ENCODE results near the gene NAA16. TPM values are rescaled to one million over a fixed set of nuclear protein-coding genes. Genes with fewer than 3 reads are reported as not detected.

Gene NAA16
- total RNA-seq, 2 donors from 2014 or later, result 16.0 to 29.9 TPM

DNA sequence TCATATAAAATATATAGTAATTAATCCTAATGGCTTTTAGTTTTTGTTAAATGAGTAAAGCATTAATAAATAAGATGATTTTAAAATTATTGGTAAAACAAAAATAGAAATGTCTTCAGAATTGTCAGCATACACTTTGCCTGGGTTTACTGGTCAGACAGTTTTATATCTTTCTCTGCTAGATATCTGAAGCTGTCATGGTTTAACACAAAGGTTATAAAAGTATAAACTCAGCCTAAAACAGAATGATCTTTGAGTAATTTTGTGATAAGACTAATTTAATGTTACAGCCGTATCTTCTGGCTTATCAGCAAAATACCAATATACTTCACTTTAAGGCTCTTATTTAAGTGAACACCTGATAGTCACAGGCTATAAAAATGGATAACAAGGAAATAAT is 17.8 kb upstream of the NAA16 start:
- no peak overlapping the region for H3K4me3 Mint-ChIP-seq
- H3K27me3 Mint-ChIP-seq, result no peaks in the 10 kb centered on the region
- no peaks in the 10 kb centered on the region for H3K9me3 Mint-ChIP-seq
- no peak for ATAC-seq (replicated peaks)
- no peak overlapping the region for H3K27ac Mint-ChIP-seq
- H3K36me3 Mint-ChIP-seq (ENCODE audit: low read depth), result no peaks in the 10 kb centered on the region
- H3K4me1 Mint-ChIP-seq, result no peaks in the 10 kb centered on the region

DNA sequence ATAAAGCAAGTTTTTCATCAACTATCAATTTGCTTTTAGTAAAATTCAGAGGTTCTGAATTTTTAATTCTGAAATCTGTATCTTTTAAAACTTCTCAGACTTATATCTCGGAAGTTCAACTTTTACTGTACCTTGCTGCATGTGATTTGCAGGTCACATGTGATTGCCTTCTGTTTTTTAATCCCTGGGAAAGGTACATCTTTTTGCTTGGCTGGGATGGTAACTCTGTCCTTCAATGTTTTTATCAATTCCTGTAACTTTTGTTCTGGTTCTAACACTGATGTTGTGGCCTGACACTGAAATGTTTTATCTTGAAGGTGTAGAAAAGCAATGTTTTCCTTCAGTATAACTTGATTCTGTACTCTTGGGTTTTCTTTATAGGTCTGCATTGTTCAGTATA is 16.2 kb upstream of the NAA16 start:
- no peak overlapping the region for H3K27ac Mint-ChIP-seq
- H3K4me1 Mint-ChIP-seq, result no peaks in the 10 kb centered on the region
- no peaks in the 10 kb centered on the region for H3K9me3 Mint-ChIP-seq
- H3K4me3 Mint-ChIP-seq, result no peak overlapping the region
- no peak for ATAC-seq (replicated peaks)
- peaks cover 3% of the 10 kb centered on the region for H3K27me3 Mint-ChIP-seq
- no peaks in the 10 kb centered on the region for H3K36me3 Mint-ChIP-seq (ENCODE audit: low read depth)

DNA sequence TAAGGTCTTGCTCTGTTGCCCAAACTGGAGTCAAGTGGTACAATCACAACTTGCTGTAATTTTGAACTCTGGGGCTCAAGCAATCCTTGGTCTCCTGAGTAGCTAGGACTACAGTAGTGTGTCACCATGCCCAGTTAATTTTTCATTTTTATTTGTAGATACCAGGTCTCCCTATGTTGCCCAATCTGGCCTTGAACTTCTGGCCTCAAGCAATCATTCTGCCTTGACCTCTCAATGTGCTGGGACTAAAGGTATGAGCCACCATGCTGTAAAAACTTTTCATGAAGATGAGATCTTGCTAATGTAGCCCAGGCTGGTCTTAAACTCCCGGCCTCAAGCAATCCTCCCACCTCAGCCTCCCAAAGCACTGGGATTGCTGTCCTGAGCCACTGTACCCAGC is 15.1 kb upstream of the NAA16 start:
- no peak for ATAC-seq (replicated peaks)
- Mint-ChIP-seq H3K9me3 (no peaks in the 10 kb centered on the region), H3K27me3 (peaks cover 3% of the 10 kb centered on the region), H3K36me3 (ENCODE audit: low read depth) (no peaks in the 10 kb centered on the region), H3K4me1 (no peaks in the 10 kb centered on the region), H3K4me3 (no peak overlapping the region), H3K27ac (no peak overlapping the region)

DNA sequence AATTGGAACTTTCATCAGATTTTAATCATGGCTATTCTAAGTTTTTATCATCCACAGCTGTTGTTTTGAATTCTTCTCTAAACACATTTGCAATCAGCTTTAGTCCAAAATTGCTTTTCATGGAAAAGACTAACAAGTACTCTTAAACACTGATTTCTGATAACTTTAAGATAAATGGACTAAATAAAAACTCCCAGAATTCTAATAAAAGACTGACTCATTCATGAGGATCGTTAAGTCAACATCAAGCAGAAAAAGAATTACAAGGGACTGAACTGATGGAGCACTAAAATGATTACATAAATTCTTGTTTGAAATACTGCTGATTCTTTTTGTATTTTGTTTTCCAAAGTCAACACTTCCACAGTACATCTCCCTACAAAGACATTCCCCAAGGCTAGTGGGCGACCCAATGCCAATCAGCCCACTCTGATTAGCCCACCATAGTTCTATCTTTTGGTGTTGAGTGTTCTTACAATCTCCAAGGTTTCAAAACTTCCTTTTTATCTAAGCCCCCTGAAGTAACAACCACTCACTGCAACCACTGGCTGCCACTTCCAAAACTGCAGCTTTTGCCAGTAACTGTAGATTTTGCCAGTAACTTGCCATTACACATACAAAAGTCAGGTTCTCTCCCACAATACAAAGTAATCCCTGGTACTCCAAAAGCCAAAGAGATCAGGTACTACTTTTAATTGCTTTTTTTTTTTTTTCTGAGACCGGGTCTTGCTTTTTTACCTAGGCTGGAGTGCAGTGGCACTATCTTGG is 14.0 kb upstream of the NAA16 start:
- Mint-ChIP-seq H3K27me3 (peaks cover 3% of the 10 kb centered on the region), H3K36me3 (ENCODE audit: low read depth) (no peaks in the 10 kb centered on the region), H3K4me1 (no peaks in the 10 kb centered on the region), H3K4me3 (no peak overlapping the region), H3K9me3 (no peaks in the 10 kb centered on the region), H3K27ac (no peak overlapping the region)
- no peak for ATAC-seq (replicated peaks)

DNA sequence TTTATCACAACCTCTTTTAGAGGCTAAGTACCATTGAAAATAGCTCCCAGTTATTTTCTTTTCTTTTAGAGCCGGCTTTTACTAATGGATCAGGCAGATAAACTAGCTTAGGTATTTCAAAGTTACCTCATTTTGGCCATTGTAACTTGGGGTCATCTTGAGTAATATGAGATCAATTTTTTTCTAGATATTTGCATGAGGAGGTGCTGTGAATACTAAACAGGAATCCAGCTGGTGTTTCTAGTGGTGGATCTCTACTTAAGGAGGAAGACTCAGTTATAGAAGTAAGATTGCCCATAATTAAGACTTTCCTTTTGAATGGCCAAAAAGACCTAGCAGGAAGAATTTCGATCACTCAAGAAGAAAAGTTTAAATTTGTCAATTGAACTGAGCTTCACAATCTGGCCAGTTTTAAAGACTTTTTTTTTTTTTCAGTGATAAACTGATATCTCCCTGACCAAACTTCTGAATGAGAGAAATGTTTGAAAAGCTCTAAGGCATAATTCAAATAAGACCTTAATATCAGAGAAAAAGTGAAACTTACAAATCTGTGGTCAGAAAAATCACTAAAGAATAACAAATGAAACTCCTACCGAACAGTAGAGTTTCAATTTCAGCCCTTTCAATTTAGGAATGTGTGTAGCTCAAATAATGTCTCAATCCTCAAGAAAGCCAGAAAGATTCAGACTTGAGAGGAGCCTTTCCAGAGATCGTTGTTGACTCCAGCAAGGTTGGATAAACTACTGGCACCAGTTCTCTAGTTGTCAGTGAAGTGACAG is 11.6 kb upstream of the NAA16 start:
- Mint-ChIP-seq H3K27ac (no peak overlapping the region), H3K4me1 (no peaks in the 10 kb centered on the region), H3K36me3 (ENCODE audit: low read depth) (no peaks in the 10 kb centered on the region), H3K9me3 (no peaks in the 10 kb centered on the region), H3K27me3 (peaks cover 3% of the 10 kb centered on the region), H3K4me3 (no peak overlapping the region)
- ATAC-seq (replicated peaks), result no peak

DNA sequence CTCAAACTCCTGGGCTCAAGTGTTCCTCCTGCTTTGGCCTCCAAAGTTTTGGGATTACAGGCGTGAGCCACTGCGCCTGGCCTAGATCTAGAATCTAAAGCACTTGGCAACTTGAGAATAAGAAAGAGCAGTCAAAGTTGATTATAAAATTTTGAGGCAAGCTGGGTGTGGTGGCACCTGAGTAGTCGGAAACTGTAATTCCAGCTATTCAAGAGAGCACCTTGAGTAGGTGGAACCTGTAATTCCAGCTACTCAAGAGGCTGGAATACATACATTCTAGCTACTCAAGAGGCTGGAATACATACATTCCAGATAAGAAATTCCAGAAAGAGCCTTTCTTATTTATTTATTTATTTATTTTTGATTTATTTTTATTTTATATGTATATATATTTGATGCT is 8.3 kb upstream of the NAA16 start:
- Mint-ChIP-seq H3K9me3 (no peaks in the 10 kb centered on the region), H3K27me3 (peaks cover 7% of the 10 kb centered on the region), H3K27ac (no peak overlapping the region), H3K4me1 (no peaks in the 10 kb centered on the region), H3K4me3 (no peak overlapping the region), H3K36me3 (ENCODE audit: low read depth) (no peaks in the 10 kb centered on the region)
- no peak for ATAC-seq (replicated peaks)

DNA sequence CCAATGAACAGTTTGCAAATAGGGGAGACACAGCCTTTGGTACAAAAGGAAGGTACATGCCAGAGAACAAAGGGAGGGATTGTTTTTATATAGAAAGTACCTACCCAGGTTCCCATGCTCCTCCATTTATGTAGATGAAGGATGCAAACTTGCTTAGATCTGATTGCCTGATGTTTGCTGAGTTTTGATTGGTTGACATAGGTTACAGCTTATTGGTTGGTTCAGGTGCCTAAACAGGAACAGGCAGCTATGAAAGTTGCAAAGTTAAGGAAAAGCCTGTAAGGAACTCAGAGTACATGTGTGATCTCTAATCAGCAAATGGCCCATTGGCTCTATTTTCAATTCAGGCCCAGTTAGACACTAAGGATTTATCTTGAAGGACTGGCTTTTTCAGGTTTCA is 6.5 kb upstream of the NAA16 start:
- Mint-ChIP-seq H3K9me3 (no peaks in the 10 kb centered on the region), H3K27ac (no peak overlapping the region), H3K4me1 (no peaks in the 10 kb centered on the region), H3K4me3 (no peak overlapping the region), H3K36me3 (ENCODE audit: low read depth) (no peaks in the 10 kb centered on the region), H3K27me3 (peaks cover 4% of the 10 kb centered on the region)
- no peak for ATAC-seq (replicated peaks)

DNA sequence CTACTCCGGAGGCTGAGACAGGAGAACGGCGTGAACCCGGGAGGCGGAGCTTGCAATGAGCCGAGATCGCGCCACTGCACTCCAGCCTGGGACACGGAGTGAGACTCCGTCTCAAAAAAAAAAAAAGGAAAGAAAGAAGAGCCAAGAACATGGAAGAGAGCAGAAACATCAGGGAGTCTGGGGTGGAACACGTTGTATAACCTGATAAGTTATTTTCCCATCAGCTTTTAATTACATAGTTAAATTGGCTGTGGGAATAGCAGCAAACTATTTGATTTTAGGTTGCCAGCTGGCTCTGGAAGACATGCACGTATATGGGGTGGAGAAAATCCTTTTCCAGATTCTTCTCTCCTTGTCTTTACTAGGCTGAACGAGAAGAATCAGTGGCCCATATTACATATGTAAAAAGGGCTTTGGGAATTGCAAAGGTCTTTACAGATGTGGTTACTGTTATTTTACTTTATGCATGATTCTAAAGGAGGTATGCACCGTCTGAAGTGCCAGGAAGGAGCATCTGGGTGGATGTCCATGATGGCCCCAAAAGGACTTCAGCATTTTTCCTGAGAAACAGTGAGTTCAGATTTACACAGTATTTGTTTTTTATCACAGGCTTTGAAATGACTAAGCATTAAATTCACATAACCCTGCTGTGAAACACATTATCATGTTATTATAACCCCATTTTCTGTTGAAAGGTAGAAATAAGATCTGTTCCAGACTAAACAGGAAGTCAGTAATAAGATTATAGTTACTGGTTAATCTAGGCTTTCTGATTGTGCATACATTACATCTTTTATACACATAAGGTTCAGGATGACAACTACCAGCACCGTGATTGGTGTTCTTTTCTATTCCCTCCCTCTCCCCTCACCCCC is 4.6 kb upstream of the NAA16 start:
- Mint-ChIP-seq H3K4me3 (no peak overlapping the region), H3K27me3 (peaks cover 4% of the 10 kb centered on the region), H3K36me3 (ENCODE audit: low read depth) (peaks cover 6% of the 10 kb centered on the region), H3K27ac (no peak overlapping the region), H3K9me3 (no peaks in the 10 kb centered on the region), H3K4me1 (peaks cover 5% of the 10 kb centered on the region)
- no peak for ATAC-seq (replicated peaks)

DNA sequence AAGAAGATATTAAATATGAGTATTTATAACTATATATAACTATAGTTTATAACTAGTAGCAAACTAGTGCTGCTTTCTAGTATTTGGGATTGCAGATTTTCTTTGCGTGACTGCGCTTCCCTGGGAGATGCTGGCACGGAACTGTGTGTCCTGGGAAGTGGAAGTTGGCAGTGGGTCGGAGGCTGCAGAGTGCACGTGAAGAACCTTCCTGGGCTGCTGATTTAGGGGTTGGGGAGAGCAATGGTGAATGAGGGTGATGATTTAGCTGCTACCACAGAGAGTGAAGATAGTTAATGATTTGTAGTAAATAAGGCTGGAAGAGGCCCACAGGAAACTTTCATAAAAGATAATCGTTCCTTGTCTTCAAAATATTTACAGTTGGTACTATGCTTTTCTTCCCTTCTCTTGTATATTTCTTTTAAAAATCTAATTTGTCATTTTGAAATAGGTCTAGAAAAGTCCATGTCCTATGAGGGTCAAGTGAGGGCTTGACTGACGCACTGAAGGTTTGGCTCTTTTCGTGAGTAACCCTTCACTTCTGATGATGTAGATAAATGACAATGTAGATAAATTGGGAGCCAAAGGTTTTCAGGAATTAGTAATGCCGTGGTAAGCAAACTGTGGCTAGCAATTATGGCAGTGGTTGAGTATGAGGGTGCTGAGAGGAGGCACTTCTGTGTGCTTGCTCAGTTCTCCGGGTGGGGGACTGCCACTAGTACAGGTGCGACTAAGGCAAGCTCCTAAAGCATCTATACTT is 3.0 kb upstream of the NAA16 start:
- Mint-ChIP-seq H3K4me3 (no peak overlapping the region), H3K27ac (no peak overlapping the region), H3K9me3 (no peaks in the 10 kb centered on the region), H3K36me3 (ENCODE audit: low read depth) (peaks cover 12% of the 10 kb centered on the region), H3K4me1 (peaks cover 5% of the 10 kb centered on the region), H3K27me3 (peaks cover 4% of the 10 kb centered on the region)
- no peak for ATAC-seq (replicated peaks)

DNA sequence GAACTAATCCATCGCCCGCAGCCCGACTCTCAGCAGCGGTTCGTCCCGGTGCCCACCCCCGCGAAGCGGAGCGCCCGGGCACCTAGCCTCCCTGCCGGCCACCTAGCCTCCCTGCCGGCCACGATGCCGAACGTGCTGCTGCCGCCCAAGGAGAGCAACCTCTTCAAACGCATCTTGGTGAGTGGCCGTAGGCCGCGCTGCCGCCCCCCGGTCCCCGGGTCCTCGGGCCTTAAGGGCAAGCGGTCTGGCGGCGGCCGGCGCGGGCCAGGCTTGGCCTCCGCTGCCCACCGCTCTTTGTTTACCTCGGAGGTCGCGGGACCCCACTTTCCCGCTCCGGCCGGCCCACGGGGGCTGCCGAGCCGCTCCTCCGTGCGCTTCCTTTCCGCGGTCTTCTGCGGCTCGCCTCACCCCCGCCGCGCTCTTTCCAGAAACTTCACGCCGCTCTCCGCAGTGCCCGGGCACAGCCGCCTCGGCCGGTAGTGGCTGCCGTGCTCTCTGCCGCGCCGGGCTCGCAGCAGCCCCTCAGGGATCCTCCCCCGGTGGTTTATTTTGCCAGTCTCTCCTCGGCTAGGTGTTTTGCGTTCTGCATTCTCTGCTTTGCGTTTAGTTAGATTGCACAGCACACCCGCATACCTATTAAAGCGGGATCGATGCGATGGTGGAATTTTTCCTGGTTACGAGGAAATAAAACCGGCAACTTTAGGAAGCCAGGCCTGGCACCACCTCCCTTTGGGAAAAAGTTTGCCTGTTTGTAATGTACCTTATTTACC is 524 bp downstream of the NAA16 start:
- no peaks in the 10 kb centered on the region for H3K9me3 Mint-ChIP-seq
- peaks cover 14% of the 10 kb centered on the region for H3K4me1 Mint-ChIP-seq
- peak overlapping the region; percentile 98 for H3K4me3 Mint-ChIP-seq
- ATAC-seq (replicated peaks), result peak; percentile 57
- no peaks in the 10 kb centered on the region for H3K27me3 Mint-ChIP-seq
- peak overlapping the region; percentile 93 for H3K27ac Mint-ChIP-seq
- H3K36me3 Mint-ChIP-seq (ENCODE audit: low read depth), result peaks cover 13% of the 10 kb centered on the region

DNA sequence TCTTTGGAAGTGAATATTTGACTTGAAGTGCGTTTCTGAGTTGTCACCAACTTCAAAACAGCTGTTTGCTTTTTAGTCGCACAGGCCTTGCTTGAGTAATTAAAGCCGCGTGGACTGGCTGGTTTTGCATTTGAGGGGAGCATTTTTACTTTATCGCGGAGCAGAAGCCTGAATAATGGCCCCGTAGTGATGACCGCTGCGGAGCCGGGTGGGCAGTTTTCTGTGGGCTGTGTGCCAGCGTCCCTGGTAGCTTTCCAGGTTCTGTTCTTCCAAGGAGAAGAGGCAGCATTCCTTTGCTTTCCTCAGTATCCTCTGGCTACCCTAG is 1.1 kb downstream of the NAA16 start:
- ATAC-seq (replicated peaks), result no peak
- H3K9me3 Mint-ChIP-seq, result no peaks in the 10 kb centered on the region
- peak overlapping the region; percentile 93 for H3K27ac Mint-ChIP-seq
- H3K27me3 Mint-ChIP-seq, result no peaks in the 10 kb centered on the region
- peak overlapping the region; percentile 98 for H3K4me3 Mint-ChIP-seq
- H3K36me3 Mint-ChIP-seq (ENCODE audit: low read depth), result peaks cover 19% of the 10 kb centered on the region
- peaks cover 18% of the 10 kb centered on the region for H3K4me1 Mint-ChIP-seq

DNA sequence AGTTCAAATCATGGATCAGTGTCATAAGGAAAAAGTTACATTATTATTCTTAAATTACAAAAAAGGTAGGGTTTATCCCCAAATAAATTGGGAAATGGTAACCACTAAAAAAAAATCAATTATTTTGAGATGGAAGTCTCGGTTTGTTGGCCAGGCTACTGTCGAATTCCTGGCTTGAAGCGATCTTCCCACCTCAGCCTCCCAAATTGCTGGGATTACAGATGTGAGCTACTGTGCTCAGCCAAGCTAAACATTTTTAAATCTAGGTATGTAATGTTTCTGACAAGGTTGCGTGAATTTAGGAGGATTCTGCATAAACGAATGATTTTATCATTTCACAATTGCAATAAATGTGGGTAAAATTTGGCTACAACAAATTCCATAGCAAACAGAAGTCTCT is 2.0 kb downstream of the NAA16 start:
- H3K9me3 Mint-ChIP-seq, result no peaks in the 10 kb centered on the region
- peaks cover 20% of the 10 kb centered on the region for H3K4me1 Mint-ChIP-seq
- H3K27ac Mint-ChIP-seq, result no peak overlapping the region
- H3K27me3 Mint-ChIP-seq, result no peaks in the 10 kb centered on the region
- peak overlapping the region; percentile 98 for H3K4me3 Mint-ChIP-seq
- no peak for ATAC-seq (replicated peaks)
- peaks cover 29% of the 10 kb centered on the region for H3K36me3 Mint-ChIP-seq (ENCODE audit: low read depth)

DNA sequence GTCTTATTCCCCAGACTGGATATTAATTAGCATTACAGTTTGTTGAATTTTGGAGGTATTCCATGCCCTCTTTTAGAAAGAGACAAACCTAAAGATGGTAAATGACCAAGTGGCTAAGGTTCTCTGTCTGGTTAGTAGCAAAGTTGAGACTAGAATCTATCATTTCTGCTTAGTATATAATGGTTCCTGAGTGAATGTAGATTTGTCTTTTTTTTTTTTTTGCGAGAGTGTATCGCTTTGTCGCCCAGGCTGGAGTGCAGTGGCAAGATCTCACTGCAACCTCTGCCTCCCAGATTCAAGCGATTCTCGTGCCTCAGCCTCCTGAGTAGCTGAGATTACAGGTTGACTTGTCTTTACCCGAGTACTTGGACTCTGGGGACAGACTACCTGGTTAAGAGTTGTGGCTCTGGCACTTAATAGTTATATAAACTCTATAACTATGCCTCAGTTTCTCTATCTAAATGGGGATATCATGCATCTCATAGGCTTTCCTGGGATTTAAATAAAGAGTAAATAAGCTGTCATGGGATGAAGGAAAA is 2.7 kb downstream of the NAA16 start:
- Mint-ChIP-seq H3K9me3 (no peaks in the 10 kb centered on the region), H3K4me1 (peaks cover 20% of the 10 kb centered on the region), H3K27me3 (no peaks in the 10 kb centered on the region), H3K27ac (no peak overlapping the region), H3K36me3 (ENCODE audit: low read depth) (peaks cover 34% of the 10 kb centered on the region), H3K4me3 (peak overlapping the region; percentile 98)
- no peak for ATAC-seq (replicated peaks)

All from activated T-helper 17 cell treated with anti-CD3 and anti-CD28 coated beads, Interleukin-2, amount 50 U/mL, for 72 hours (primary cell).